Testis (tissue), 2 donors: ENCODE results near the gene CD7.

Experiments used
- POLR2A ChIP-seq: fragments of 450-650 bp; IDR thresholded peaks from one replicate; pipeline ENCODE4 v1.6.1; 2017; ENCODE audit warnings: antibody characterized with exemption, mild to moderate bottlenecking, moderate library complexity
- TF ChIP-seq, protein P1 (sequence below), 3 experiments: fragments of 450-650 bp in 2 of 3; fragments of 200-600 bp in 1 of 3; sonication (generic) in 1 of 3; IDR thresholded peaks; one replicate each; pipeline ENCODE4 v1.5.1; 2016 to 2019; ENCODE audit warnings: antibody characterized with exemption in 3 of 3, mild to moderate bottlenecking in 2 of 3, moderate library complexity in 1 of 3

DNA sequence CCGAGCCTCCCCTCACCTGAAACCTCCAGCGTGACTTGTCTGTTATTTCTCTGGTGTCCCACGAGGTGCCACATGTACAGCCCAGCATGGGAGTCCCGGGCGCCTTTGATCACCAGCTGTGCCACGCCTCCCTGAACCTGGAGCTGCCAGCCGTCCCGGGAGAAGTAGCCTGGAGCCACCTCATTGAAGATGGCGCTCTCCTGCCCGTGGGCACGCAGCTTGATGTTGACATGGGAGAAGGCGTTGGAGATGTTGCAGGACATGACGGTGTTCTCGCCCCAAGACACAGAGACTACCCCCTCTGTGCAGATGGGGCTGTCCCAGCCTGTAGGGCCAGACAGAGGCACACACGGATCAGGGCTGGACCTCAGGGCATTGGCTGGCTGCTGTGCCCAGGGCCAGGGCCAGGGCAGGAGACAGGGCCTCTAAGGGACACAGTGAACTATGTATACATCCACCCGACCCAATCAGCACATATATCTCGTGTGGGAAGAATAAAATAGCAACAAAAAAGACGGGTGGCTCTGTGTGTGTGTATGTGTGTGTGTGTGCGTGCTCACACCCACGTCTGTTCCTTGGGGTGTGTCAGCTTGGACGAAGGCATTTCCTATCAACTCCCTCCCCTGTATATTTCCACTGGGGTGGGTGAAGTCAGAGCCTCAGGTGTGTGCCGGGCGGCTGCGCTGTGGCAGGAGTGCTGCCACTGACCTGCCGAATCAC lies 7.3 kb upstream of the CD7 start:
- TF ChIP-seq, protein P1, sequence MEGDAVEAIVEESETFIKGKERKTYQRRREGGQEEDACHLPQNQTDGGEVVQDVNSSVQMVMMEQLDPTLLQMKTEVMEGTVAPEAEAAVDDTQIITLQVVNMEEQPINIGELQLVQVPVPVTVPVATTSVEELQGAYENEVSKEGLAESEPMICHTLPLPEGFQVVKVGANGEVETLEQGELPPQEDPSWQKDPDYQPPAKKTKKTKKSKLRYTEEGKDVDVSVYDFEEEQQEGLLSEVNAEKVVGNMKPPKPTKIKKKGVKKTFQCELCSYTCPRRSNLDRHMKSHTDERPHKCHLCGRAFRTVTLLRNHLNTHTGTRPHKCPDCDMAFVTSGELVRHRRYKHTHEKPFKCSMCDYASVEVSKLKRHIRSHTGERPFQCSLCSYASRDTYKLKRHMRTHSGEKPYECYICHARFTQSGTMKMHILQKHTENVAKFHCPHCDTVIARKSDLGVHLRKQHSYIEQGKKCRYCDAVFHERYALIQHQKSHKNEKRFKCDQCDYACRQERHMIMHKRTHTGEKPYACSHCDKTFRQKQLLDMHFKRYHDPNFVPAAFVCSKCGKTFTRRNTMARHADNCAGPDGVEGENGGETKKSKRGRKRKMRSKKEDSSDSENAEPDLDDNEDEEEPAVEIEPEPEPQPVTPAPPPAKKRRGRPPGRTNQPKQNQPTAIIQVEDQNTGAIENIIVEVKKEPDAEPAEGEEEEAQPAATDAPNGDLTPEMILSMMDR (IDR thresholded peaks at IDR 0.05): no peak
- TF ChIP-seq POLR2A: no peak
